NCI-H345 treated with DMSO at 0.1 percent for 48 hours (cell line): ENCODE measurements around the gene PCDHGB1.
"Not testable (repeated sequence)": the region's sequence is repeated elsewhere in the genome, so short reads cannot be mapped to it uniquely, and the experiment has no call there.

Source experiments
- DNase-seq: peaks from one replicate; lab custom pipeline; 2025; ENCODE audit not compliant: unreplicated experiment; lab: John Stamatoyannopoulos, UW

The PCDHGB1 gene

DNA sequence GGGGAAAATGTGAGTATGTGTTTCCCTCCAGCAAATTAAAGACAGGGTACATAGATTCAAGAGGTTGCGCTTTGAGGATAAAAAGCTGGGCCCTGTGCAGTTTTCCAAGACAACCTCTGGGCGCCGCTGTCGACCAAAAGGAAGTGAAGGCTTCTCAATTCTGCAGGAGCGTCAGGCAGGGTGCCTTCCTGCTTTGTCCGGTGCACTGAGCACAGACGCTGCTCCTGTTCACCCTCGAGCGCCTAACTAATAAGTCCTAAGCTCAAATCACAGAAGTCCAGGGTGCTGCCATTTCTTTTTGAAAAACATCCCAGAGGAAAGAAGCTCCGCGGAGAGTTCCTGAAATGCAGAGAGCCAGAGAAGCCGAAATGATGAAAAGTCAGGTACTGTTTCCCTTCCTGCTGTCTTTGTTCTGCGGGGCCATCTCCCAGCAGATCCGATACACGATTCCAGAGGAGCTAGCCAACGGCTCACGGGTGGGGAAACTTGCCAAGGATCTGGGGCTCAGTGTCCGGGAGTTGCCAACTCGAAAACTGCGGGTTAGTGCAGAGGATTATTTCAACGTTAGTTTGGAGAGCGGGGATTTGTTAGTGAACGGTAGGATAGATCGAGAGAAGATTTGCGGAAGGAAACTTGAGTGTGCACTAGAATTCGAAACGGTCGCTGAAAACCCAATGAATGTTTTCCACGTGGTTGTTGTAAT is at the start of gene PCDHGB1:
Gene PCDHGB1, plus strand, starts transcription at position 183 of the 703 bp plus-strand sequence. Its CDS starts 162 bp downstream, at position 345.
- DNase-seq: peak; percentile 76

DNA sequence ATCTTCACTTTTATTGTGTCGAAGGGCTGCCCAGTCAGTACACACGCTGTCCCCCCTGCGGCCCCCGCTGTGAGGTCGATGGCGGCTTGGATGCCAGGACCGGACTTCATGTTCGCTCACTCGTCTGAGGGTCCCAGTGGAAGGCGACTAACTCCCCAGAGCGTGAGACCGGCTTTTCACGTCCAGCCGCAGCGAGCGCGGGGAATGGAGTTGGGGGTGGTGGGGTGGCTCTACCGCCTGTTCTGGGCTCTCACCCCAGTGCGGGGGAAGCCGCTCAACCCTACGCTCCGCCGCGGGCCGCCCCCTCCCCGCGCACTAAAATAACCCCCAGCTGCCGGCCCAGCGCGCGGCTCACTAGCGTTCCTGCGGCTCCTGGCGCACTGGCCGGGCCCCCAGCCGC is 46.1 kb upstream of the PCDHGB1 start, which contains the start of gene SLC25A2:
Gene SLC25A2, minus strand, starts transcription at position 294 of the 400 bp plus-strand sequence. Its CDS starts 184 bp downstream, at position 110.
- DNase-seq: no peak

DNA sequence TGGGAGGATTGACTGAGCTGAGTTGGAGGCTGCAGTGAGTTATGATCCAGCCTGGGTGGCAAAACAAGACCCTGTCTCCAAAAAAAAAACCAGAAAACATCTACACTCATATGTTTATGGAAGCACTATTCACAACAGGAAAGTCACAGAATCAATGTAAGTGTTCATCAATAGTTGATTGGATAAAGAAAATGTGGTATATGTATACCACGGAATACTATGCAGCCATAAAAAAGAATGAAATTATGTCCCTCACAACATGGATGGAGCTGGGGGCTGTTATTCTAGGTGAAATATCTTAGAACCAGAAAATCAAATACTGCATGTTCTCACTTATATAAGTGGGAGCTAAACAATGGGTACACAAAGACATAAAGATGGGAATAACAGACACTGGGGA is 43.3 kb upstream of the PCDHGB1 start:
- no peak for DNase-seq

DNA sequence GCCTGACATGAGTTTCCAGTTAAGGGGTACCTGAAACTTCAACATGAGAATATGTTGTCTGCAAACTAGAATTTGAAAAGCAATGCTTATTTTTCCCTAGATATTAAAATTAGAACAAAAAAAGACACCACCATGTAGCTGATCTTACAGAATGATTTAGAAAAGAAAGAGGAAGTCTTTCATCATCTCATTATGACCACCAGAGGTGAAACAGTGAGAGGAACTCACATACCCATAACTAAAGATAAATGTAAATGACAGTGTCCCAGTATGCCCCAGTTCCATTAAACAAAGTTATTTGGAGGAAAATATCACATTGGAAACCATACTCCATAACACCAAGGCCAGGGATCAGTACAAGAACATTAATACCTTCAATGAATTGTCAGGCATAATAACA is 36.2 kb upstream of the PCDHGB1 start:
- DNase-seq: no peak

DNA sequence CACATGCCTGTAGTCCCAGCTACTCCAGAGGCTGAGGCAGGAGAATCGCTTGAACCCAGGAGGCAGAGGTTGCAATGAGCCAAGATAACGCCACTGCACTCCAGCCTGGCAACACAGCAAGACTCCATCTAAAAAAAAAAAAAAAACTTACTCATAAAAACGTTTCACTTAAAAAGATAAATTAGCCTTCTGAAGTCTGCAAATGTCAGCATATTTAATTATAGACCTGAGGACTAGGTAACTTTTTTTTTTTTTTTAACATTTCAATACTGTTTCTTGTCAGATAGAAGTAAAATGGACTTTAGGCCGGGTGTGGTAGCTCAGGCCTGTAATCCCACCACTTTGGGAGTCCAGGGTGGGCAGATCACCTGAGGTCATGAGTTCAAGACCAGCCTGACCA is 32.9 kb upstream of the PCDHGB1 start:
- not testable (repeated sequence) for DNase-seq

DNA sequence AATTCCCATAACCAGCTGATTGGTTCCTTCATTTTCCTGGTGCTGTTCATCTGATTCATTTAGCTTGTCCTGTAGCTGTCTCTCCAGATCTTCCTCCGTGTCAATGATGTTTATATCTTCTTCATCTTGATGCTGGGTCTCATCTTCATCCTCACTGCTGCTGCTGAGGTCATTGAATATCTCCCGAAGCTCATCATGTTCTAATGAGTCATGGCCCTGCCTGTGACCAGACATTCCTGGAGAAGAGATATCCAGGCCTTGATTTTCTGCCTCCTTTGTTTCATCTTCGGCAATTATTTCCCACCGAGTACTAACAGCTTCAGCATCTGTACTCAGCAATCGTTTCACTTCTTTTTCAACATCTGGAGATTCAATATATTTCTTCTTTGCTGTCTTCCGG is 30.7 kb upstream of the PCDHGB1 start:
- DNase-seq: no peak

DNA sequence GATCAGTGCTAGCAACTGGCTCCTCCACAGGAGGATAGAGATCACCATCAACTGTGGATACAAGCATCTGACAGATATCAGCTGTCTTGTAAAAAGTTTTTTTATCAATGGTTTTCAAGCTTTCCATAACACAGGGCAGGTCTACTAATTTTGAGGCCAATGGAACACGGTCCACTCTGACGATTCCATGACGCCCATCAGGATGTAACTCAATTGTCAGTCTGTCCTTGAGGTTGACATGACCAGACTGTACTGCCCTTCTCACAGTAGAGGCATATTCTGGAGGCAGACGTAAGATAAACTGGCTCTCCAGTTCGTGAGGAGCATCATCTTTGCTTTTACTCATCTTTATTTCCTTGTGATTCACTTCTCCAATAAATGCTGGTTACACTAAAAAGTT is 30.2 kb upstream of the PCDHGB1 start:
- DNase-seq: no peak

DNA sequence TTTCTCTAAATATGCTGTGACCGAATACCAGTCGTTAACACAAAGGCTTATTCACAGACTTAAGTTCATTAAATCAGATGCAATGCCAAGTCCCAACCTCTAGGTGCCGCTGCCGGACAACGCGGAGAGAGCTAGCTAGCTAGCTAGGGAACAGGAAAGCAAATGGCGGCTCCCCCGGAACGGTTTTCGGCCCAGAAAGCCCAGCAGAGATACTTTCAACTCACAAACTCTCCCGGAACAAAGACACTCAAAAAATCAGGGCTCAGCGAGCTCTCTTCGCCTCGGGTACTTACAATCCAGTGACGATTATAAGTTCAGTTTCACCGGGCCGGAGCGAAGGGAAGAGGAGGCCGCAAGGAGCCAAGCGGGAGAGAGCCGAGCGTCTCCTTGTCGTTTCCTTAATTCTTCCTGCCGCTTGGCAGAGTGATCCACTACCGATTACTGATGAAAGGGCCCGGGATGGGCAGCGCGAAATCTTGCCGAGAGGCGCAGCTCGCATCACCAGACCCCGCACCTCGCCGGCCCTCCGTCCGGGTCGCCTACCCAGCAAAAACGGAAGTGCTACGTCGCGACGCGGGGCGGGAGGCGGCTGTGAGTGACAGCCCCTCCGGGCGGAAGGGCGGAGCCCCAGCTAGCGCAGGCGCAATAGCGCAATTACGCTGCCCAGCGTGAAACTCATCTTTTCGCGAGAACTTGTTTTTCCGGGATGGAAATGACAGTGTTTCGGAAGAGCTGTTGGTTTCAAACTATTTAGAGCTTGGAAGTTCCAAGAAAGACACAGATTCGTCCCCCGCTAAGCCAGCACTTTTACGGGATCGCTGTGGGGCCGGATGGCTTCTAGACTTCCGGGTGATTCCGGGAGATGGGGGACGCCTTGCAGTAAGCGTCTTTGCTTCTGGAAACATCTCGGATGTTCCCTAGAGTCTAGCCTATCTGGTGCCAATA is 29.4 kb upstream of the PCDHGB1 start, which contains the start of gene TAF7:
Gene TAF7, minus strand, starts transcription at position 560 of the 945 bp plus-strand sequence. CDS start 740 bp downstream, outside the sequence.
- peak; percentile 86 for DNase-seq

DNA sequence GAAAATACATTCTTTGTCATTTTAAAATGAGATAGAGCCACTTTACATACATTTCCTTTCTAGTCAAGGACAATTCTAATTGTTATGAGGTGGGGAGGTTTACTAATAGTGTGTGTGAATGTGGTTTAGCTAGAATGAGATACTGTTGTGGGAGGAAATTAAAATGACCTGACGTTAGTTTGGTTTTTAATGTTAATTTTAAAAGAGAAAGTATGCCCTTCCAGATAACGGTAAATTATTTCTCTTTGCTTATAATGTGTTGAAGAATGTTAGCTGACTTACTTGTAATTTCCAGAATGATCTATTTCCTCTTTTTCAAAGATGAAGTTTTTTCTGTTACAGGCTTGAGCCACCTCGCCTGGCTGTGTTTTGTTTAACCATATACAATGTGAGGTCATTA is 27.6 kb upstream of the PCDHGB1 start:
- DNase-seq: no peak

DNA sequence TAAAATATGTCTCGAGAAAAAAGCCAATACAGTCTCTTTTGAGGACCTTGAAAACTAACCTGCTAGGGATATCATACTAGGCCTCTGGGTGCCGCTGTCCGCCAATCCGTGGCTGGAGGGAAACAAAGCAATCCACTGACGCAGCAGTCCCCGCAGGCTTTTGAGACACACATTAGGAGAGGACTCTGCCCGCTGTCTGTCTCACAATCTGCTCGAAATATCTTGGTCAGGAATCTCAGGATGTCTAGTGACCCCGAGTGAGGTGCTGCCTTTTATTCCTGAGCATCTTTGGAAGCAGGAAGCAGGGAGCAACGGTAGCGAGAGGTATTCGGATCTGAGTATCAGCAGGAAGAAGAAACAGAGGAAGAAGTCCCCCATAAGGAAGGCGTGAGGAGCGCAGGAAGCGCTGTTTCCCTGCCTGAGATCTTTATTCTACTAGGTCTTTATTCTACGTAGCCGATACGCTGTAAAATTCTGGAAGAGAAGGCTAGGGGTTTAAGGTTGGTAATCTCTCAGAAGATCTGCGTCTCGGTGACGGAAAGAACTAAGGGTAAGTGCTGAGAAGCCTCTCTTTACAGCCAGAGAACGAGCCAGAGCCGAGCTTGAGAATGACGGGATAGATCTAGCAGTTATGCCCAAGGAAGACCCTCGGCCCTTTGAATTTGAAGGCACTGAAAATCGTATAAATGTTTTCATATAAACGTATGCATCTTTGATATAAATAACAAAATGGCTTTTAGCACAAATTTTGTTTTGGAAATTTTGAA is 23.6 kb upstream of the PCDHGB1 start:
- peak; percentile 35 for DNase-seq

DNA sequence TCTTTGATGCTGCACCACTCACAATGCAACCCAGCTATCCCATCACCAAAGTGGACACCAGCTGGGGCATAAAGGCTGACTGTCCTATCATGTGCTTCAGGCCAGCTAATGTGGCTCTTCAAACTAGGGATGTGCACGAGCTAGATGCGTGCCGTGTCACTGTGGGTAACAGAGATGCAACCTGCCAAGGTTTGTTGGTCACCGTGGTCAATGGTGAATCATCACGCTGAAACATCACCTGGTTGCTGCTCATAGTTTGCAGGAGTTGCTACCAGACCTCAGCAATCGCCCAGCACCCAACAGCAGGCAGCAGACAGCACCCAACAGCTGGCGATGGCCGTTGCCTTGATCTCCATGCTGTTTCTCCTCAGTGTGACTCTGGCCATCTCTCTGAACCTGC is 21.7 kb upstream of the PCDHGB1 start:
- DNase-seq: no peak

DNA sequence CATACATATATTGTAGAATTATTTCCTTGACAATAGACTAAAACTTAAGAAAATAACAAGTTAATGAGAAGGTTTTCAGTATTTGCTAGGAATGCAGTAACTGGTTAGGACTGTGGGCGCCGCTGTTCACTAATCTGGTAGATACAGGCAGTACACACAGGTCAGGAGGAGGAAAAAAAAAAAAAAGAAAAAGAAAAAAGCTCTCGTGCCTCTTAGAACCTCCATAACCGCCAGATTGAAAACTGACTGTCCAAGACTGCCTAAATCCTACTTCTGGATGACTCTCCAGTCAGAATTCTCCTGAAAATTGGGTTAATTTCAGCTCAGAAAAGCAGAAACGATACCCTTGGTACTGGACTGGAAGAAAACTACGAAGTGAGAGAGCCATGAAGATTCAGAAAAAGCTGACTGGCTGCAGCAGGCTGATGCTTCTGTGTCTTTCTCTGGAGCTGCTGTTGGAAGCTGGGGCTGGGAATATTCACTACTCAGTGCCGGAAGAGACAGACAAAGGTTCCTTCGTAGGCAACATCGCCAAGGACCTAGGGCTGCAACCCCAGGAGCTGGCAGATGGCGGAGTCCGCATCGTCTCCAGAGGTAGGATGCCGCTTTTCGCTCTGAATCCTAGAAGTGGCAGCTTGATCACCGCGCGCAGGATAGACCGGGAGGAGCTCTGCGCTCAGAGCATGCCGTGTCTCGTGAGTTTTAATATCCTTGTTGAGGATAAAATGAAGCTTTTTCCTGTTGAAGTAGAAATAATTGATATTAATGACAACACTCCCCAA is 19.4 kb upstream of the PCDHGB1 start, which contains the start of gene PCDHGA1:
Gene PCDHGA1, plus strand, starts transcription at position 216 of the 782 bp plus-strand sequence.
- no peak for DNase-seq

DNA sequence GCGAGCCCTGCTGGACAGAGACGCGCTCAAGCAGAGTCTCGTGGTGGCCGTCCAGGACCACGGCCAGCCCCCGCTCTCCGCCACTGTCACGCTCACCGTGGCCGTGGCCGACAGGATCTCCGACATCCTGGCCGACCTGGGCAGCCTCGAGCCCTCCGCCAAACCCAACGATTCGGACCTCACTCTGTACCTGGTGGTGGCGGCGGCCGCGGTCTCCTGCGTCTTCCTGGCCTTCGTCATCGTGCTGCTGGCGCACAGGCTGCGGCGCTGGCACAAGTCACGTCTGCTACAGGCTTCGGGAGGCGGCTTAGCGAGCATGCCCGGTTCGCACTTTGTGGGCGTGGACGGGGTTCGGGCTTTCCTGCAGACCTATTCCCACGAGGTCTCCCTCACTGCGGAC is 17.3 kb upstream of the PCDHGB1 start:
- DNase-seq: not testable (repeated sequence)

DNA sequence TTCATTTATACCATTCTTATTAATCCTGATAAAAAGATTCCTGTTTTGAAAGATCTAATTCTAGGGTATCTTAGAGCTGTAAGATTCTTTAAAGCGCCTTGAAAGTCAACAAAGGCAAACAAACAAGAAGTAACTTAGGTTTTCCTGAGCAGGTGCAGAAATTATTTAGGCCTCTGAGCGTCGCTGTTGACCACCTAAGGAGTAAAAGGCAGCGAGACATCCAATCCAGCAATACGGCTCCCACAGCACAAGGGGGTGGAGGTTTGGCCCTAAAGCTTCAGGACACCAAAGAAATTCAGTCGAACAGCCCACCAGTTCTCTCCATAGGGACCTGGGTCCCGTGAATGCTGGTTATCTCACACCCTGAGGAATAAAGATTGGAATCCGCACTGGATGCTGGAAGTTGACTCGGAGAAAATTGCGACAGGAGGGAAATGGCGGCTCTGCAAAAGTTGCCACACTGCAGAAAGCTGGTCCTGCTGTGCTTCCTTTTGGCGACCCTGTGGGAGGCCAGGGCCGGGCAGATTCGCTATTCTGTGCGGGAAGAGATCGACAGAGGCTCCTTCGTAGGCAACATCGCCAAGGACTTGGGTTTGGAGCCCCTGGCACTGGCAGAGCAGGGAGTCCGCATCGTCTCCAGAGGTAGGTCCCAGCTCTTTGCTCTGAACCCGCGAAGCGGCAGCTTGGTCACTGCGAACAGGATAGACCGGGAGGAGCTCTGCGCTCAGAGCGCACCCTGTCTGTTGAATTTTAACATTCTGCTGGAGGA is 11.2 kb upstream of the PCDHGB1 start, which contains the start of gene PCDHGA2:
Gene PCDHGA2, plus strand, starts transcription at position 223 of the 769 bp plus-strand sequence.
- DNase-seq: no peak

DNA sequence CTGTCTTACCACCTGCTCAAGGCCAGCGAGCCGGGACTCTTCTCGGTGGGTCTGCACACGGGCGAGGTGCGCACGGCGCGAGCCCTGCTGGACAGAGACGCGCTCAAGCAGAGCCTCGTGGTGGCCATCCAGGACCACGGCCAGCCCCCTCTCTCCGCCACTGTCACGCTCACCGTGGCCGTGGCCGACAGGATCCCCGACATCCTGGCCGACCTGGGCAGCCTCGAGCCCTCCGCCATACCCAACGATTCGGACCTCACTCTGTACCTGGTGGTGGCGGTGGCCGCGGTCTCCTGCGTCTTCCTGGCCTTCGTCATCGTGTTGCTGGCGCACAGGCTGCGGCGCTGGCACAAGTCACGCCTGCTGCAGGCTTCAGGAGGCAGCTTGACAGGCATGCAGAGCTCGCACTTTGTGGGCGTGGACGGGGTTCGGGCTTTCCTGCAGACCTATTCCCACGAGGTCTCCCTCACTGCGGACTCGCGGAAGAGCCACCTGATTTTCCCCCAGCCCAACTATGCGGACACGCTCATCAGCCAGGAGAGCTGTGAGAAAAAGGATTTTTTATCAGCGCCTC is 9.0 kb upstream of the PCDHGB1 start:
- DNase-seq: not testable (repeated sequence)

DNA sequence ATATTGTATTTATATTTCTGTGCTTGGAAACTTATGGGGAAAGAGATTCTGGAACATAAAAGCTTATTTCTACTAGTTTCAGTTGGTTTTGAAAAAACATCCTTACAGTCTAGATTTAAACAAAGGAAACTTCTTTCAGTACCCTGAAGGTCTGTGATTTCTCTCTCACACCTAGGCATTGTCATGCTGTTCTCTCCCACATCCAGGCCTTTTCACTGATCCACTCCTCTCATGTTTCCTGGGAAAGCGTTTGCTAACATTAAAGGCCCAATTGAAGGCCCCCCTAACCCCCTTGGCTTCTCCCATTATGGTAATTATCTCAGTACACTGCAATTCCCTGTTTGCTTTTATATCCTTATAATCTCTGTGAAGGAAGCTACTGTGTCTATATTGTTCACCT is 7.1 kb upstream of the PCDHGB1 start:
- DNase-seq: no peak

DNA sequence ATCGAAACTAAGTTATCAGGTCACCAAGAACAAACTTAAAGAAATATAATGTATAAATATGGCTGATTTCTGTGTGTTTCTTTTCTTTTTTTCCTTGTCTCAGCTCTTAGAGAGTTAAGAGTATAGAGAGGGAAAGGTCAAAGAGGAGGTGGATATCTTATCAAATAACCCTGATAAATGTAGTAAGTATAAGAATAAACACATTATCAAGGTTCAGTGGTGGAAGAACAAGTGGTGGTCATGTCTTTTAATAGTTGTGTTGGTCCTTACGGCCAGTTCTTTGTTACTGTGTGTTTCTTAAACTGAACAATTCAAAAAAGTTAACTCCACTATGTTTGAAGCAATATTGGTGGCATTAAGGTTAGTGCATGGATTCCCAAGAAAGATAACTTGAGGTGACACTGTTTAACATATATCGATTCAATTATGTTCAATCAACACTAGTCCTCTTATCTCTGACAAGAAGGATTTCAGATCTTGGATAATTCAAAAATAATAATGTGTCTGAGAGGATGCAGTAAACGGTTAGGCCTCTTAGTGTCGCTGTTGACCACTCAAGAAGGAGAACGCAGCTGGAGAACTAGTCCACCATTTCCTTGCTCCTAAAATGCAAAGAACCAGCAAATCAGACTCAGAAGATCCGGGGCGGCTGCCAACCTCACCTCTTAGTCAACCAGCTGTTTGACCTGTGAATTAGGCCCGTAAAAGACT is 6.5 kb upstream of the PCDHGB1 start, which contains the start of gene PCDHGA3:
Gene PCDHGA3, plus strand, starts transcription at position 588 of the 711 bp plus-strand sequence. CDS start 205 bp downstream, outside the sequence.
- no peak for DNase-seq

DNA sequence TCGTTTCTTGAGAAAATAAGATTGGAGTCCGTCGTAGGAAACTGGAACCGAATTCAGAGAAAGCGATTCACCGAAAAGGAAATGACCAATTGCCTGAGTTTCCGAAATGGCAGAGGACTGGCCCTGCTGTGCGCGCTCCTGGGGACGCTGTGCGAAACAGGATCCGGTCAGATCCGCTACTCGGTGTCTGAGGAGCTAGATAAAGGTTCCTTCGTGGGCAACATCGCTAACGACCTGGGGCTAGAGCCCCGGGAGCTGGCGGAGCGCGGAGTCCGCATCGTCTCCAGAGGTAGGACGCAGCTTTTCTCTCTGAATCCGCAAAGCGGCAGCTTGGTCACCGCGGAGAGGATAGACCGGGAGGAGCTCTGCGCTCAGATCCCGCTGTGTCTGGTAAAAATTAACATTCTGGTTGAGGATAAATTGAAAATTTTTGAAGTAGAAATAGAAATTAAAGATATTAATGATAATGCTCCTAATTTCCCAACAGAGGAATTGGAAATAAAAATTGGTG is 5.9 kb upstream of the PCDHGB1 start:
- DNase-seq: no peak
